Calu3 (cell line): ENCODE measurements around the gene RHBDL1. TPM values are rescaled to one million over a fixed set of nuclear protein-coding genes. Genes with fewer than 3 reads are reported as not detected.

ENCODE experiments used
- BruUV-seq: library from RNA; stranded (reverse); fragments of 400-500 nt; replicated peaks from 2 replicates; lab custom pipeline; 2021; lab: Mats Ljungman, UMichigan
- CTCF ChIA-PET: fragments of 300-600 bp; sonication (Branson Sonifier 250); formaldehyde crosslinking; loops from one replicate; lab custom pipeline; 2022; ENCODE audit warnings: antibody characterized with exemption; lab: Charles Lee
- DNase-seq: peaks from one replicate; pipeline ENCODE4 v3.0.0; 2022
- H3K27ac Mint-ChIP-seq: one replicate; pipeline ENCODE4 v1.8.0; 2022; ENCODE audit warnings: mixed read lengths; ENCODE audit not compliant: unreplicated experiment
- H3K27me3 Mint-ChIP-seq: one replicate; pipeline ENCODE4 v1.8.0; 2022; ENCODE audit warnings: mixed read lengths; ENCODE audit not compliant: unreplicated experiment
- H3K36me3 Mint-ChIP-seq: one replicate; pipeline ENCODE4 v1.8.0; 2022; ENCODE audit warnings: mild to moderate bottlenecking, moderate library complexity, mixed read lengths; ENCODE audit not compliant: insufficient read depth, unreplicated experiment
- H3K4me1 Mint-ChIP-seq: one replicate; pipeline ENCODE4 v1.8.0; 2022; ENCODE audit warnings: mild to moderate bottlenecking, low read depth, mixed read lengths; ENCODE audit not compliant: unreplicated experiment
- H3K4me3 Mint-ChIP-seq: one replicate; pipeline ENCODE4 v1.8.0; 2022; ENCODE audit warnings: mild to moderate bottlenecking, low read depth, moderate library complexity, mixed read lengths; ENCODE audit not compliant: unreplicated experiment
- H3K9me3 Mint-ChIP-seq: one replicate; pipeline ENCODE4 v1.8.0; 2022; ENCODE audit warnings: low read depth, mixed read lengths; ENCODE audit not compliant: unreplicated experiment
- CTCF ChIP-seq: fragments of 200-600 bp; IDR thresholded peaks from one replicate; pipeline ENCODE4 v1.8.0; 2022; ENCODE audit warnings: antibody characterized with exemption; ENCODE audit not compliant: unreplicated experiment
- intact Hi-C: fragments of 100-400 bp; cut with micrococcal nuclease; formaldehyde crosslinking; loops from one replicate; pipeline ENCODE4 v1.10.0; 2022; ENCODE audit not compliant: unreplicated experiment
- total RNA-seq: library from RNA; stranded (reverse); gene quantifications from 2 replicates; pipeline ENCODE4 v1.2.3, GENCODE V29; 2022

RHBDL1 gene
- total RNA-seq, 1 experiment from 2014 or later = 2.6 TPM

- Mint-ChIP-seq H3K27me3 (peaks cover 27% of the 10 kb centered on the region), H3K36me3 (peaks cover 54% of the 10 kb centered on the region), H3K4me1 (peaks cover 15% of the 10 kb centered on the region), H3K27ac (no peak overlapping the region), H3K9me3 (no peaks in the 10 kb centered on the region), H3K4me3 (peak overlapping the region; percentile 78)
- CTCF ChIA-PET = interaction anchor here (0.6 kb wide), 1 partner anchor 154 kb away, joined by 3 read pairs; no protein-coding TSS in a partner anchor
- no peak for TF ChIP-seq CTCF
- DNase-seq = no peak
- intact Hi-C loops = loop anchor here (5.0 kb wide), 1 partner anchor 73 kb away; the partner anchor contains the start of genes CHTF18 and RPUSD1
- no TSS peak for BruUV-seq
Observed at GRCh38 chr16:714079-714478, 38.6 kb downstream of the RHBDL1 start.

GRCh38 chr16:714558-715476, 39.3 kb downstream of the RHBDL1 start, which contains the start of gene METRN:
METRN (plus strand) TSS chr16:715118; CDS start chr16:715290, 172 bp downstream.
- Mint-ChIP-seq H3K36me3 (peaks cover 62% of the 10 kb centered on the region), H3K27ac (peak within 1 kb of the TSS; percentile 83), H3K27me3 (peaks cover 19% of the 10 kb centered on the region), H3K9me3 (no peaks in the 10 kb centered on the region), H3K4me1 (peaks cover 22% of the 10 kb centered on the region), H3K4me3 (peak within 1 kb of the TSS; percentile 78)
- TF ChIP-seq CTCF = no peak
- DNase-seq = peak; percentile 98
- BruUV-seq = no TSS peak
- intact Hi-C loops = loop anchor here (5.0 kb wide), 1 partner anchor 72 kb away; the partner anchor contains the start of genes CHTF18 and RPUSD1
- CTCF ChIA-PET = interaction anchor here (0.6 to 1.1 kb wide), 2 partner anchors 20 to 43 kb away, joined by 3 to 4 read pairs; no protein-coding TSS in a partner anchor

- Mint-ChIP-seq H3K36me3 (peaks cover 70% of the 10 kb centered on the region), H3K4me3 (peak overlapping the region; percentile 78), H3K27me3 (peaks cover 11% of the 10 kb centered on the region), H3K27ac (peak overlapping the region; percentile 83), H3K9me3 (no peaks in the 10 kb centered on the region), H3K4me1 (peaks cover 27% of the 10 kb centered on the region)
- CTCF ChIA-PET = interaction anchor here (0.7 to 1.3 kb wide), 5 partner anchors 10 to 69 kb away, joined by 3 to 10 read pairs (median 4); partner anchors contain the start of genes CCDC78, CIAO3 and HAGHL
- peak; percentile 63 for DNase-seq
- TF ChIP-seq CTCF = no peak
- intact Hi-C loops = no loop called here
- BruUV-seq = no TSS peak
Observed at GRCh38 chr16:715477-716199, 40.2 kb downstream of the RHBDL1 start.

- Mint-ChIP-seq H3K27ac (peak overlapping the region; percentile 83), H3K4me3 (peak overlapping the region; percentile 78), H3K36me3 (peaks cover 75% of the 10 kb centered on the region), H3K27me3 (peaks cover 6% of the 10 kb centered on the region), H3K9me3 (no peaks in the 10 kb centered on the region), H3K4me1 (peaks cover 27% of the 10 kb centered on the region)
- intact Hi-C loops = no loop called here
- CTCF ChIA-PET = interaction anchor here (0.7 to 1.3 kb wide), 5 partner anchors 10 to 69 kb away, joined by 3 to 10 read pairs (median 4); partner anchors contain the start of genes CCDC78, CIAO3 and HAGHL
- DNase-seq = peak; percentile 77
- no peak for TF ChIP-seq CTCF
- no TSS peak for BruUV-seq
Observed at GRCh38 chr16:716200-716568, 40.7 kb downstream of the RHBDL1 start.
